Astrocyte (in vitro differentiated cells and primary cell): Measurements from ENCODE around the gene TBX21.

Experiments
- CTCF ChIP-seq: IDR thresholded peaks from 2 replicates; pipeline ENCODE4 v1.5.1; 2011; ENCODE audit warnings: low read depth, mild to moderate bottlenecking, inconsistent platforms, low read length, moderate library complexity; ENCODE audit not compliant: insufficient read depth
- EZH2 ChIP-seq: IDR thresholded peaks from 2 replicates; pipeline ENCODE4 v1.6.1; 2012; ENCODE audit warnings: mild to moderate bottlenecking, low read length, inconsistent platforms; ENCODE audit not compliant: insufficient read depth

GRCh38 chr17:47739150-47739549, 6.1 kb downstream of the TBX21 start:
- TF ChIP-seq CTCF (no peak), EZH2 (no peak)
